Glutamatergic neuron (in vitro differentiated cells): Measurements from ENCODE around the gene PTPRR. TPM values are rescaled to one million over a fixed set of nuclear protein-coding genes. Genes with fewer than 3 reads are reported as not detected.

Experiments used
- DNase-seq: peaks from one replicate; pipeline ENCODE4 v3.0.0; 2022
- H3K27ac Mint-ChIP-seq: one replicate; pipeline ENCODE4 v1.8.0; 2020; ENCODE audit warnings: mild to moderate bottlenecking, mixed read lengths, inconsistent platforms; ENCODE audit not compliant: unreplicated experiment
- H3K27me3 Mint-ChIP-seq: one replicate; pipeline ENCODE4 v1.8.0; 2020; ENCODE audit warnings: mild to moderate bottlenecking, moderate library complexity, mixed read lengths, inconsistent platforms; ENCODE audit not compliant: unreplicated experiment
- H3K36me3 Mint-ChIP-seq: one replicate; pipeline ENCODE4 v1.8.0; 2020; ENCODE audit warnings: mild to moderate bottlenecking, mixed read lengths, inconsistent platforms; ENCODE audit not compliant: unreplicated experiment
- H3K4me1 Mint-ChIP-seq: one replicate; pipeline ENCODE4 v1.8.0; 2020; ENCODE audit warnings: mild to moderate bottlenecking, low read depth, mixed read lengths, inconsistent platforms; ENCODE audit not compliant: unreplicated experiment
- H3K4me3 Mint-ChIP-seq: one replicate; pipeline ENCODE4 v1.8.0; 2020; ENCODE audit warnings: mild to moderate bottlenecking, mixed read lengths, inconsistent platforms; ENCODE audit not compliant: unreplicated experiment
- H3K9me3 Mint-ChIP-seq: one replicate; pipeline ENCODE4 v1.8.0; 2020; ENCODE audit warnings: mild to moderate bottlenecking, moderate library complexity, mixed read lengths, inconsistent platforms; ENCODE audit not compliant: unreplicated experiment
- CTCF ChIP-seq: fragments of 200-600 bp; sonication (generic); IDR thresholded peaks from one replicate; pipeline ENCODE4 v1.5.0; 2021; ENCODE audit not compliant: partially characterized antibody, unreplicated experiment
- total RNA-seq: library from RNA; stranded (reverse); fragmentation: NEBNext Ultra II Directional; extraction: Animal tissue kit (Norgen Biotek cat#: 25700); gene quantifications from one replicate; pipeline ENCODE4 v1.2.1, GENCODE V29; 2021; ENCODE audit not compliant: unreplicated experiment

Gene PTPRR
- total RNA-seq, 1 donor from 2014 or later, result 0.34 TPM

GRCh38 chr12:70721656-70722357 is 198.7 kb downstream of the PTPRR start:
- Mint-ChIP-seq H3K9me3 (no peaks in the 10 kb centered on the region), H3K4me1 (no peaks in the 10 kb centered on the region), H3K27me3 (no peaks in the 10 kb centered on the region), H3K27ac (no peak overlapping the region), H3K4me3 (no peak overlapping the region), H3K36me3 (no peaks in the 10 kb centered on the region)
- DNase-seq, result no peak
- no peak for TF ChIP-seq CTCF

GRCh38 chr12:70721216-70721615 is 199.3 kb downstream of the PTPRR start:
- no peak overlapping the region for H3K27ac Mint-ChIP-seq
- H3K27me3 Mint-ChIP-seq, result no peaks in the 10 kb centered on the region
- no peaks in the 10 kb centered on the region for H3K36me3 Mint-ChIP-seq
- no peak for DNase-seq
- H3K9me3 Mint-ChIP-seq, result no peaks in the 10 kb centered on the region
- no peak overlapping the region for H3K4me3 Mint-ChIP-seq
- no peak for TF ChIP-seq CTCF
- no peaks in the 10 kb centered on the region for H3K4me1 Mint-ChIP-seq

GRCh38 chr12:70719672-70720420 is 200.7 kb downstream of the PTPRR start:
- no peaks in the 10 kb centered on the region for H3K4me1 Mint-ChIP-seq
- H3K27ac Mint-ChIP-seq, result no peak overlapping the region
- TF ChIP-seq CTCF, result peak; percentile 83
- DNase-seq, result peak; percentile 73
- H3K4me3 Mint-ChIP-seq, result peak overlapping the region; percentile 80
- H3K9me3 Mint-ChIP-seq, result no peaks in the 10 kb centered on the region
- H3K36me3 Mint-ChIP-seq, result no peaks in the 10 kb centered on the region
- no peaks in the 10 kb centered on the region for H3K27me3 Mint-ChIP-seq

DNA sequence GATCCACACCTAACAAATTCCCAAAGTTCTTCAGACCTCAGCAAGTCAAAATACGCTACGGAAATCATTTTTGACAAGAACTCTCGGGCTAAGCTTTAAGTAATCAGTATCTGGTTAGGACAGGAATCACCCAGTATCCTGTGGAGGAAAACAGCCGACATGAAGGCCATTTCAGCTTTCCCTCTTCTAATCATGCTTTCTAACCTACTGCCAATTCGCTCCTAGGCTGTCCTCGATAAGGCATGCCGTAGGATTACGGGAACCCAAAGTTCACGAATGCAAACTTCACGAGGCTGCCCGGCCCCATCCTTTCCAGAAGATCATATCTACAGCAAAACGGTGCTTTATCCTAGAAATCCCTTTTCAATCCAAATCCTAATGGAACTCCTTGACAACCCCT is 201.5 kb downstream of the PTPRR start:
- no peaks in the 10 kb centered on the region for H3K4me1 Mint-ChIP-seq
- no peaks in the 10 kb centered on the region for H3K36me3 Mint-ChIP-seq
- no peak overlapping the region for H3K4me3 Mint-ChIP-seq
- no peaks in the 10 kb centered on the region for H3K27me3 Mint-ChIP-seq
- DNase-seq, result no peak
- no peak overlapping the region for H3K27ac Mint-ChIP-seq
- no peaks in the 10 kb centered on the region for H3K9me3 Mint-ChIP-seq
- TF ChIP-seq CTCF, result no peak

- no peak for DNase-seq
- no peak for TF ChIP-seq CTCF
- H3K4me1 Mint-ChIP-seq, result no peaks in the 10 kb centered on the region
- H3K27me3 Mint-ChIP-seq, result no peaks in the 10 kb centered on the region
- H3K36me3 Mint-ChIP-seq, result no peaks in the 10 kb centered on the region
- H3K27ac Mint-ChIP-seq, result no peak overlapping the region
- H3K4me3 Mint-ChIP-seq, result no peak overlapping the region
- no peaks in the 10 kb centered on the region for H3K9me3 Mint-ChIP-seq
These were observed 208.7 kb downstream of the PTPRR start for GRCh38 chr12:70711831-70712230.
